ENCODE results near the gene ASAP3.

Gene ASAP3

GRCh38 chr1:23448846-23449245 lies 35.1 kb downstream of the ASAP3 start:
- no peak for DNase-seq

- no peak for DNase-seq
Observed at GRCh38 chr1:23446661-23447310, 37.2 kb downstream of the ASAP3 start.

DNA sequence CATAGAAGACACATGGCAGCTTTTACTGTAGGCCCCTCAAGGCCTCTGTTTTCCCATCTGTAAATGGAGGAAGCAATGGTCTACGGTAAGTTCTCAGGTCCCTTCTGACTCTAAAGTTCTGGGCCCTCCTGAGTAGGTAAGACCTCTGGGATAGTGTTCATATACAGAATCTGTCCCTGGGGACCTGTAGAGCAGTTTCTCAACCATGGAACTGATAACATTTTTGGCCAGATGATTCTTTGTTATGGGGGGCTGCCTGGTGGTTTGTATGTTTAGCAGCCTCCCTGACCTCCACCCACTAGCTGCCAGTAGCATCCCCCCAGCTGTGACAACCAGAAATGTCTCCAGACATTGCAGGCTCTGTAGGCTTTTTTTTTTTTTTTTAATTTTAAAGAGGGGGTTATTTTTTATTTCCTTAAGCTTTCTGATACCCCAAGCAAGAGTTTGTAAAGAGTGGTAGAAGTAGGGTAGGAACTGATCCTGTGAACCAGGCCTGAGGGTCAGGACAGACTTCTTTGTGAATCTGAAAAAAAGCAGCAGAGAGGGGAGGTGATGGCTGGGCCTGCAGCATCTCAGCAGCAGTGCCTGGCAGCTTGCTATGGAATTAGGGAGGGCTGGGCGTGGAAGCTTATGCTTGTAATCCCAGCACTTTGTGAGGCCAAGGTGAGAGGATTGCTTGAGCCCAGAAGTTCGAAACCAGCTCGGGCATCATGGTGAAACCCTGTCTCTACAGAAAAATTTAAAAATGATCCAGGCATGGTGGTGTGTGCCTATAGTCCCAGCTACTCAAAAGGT lies 39.2 kb downstream of the ASAP3 start:
- DNase-seq: no peak

DNA sequence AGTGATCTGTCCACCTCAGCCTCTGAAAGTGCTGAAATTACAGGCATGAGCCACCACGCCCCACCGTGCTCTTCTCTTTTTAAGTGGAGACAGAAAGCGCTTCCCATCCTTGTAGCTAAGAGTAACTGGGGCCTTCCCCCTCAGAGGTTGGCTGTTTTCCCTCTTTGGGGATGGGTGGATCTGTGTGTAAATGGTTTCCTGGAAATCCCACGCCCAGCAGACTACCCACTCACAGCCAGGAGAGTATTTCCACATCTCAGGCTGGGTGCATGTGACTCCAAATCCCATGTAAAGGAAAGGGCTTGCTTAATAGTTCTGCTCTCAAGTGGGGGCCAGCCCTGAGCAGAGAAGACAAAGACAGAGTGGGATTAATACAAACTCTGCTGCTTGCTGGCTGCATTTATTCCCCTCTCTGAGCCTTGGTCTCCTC lies 39.9 kb downstream of the ASAP3 start:
- no peak for DNase-seq

GRCh38 chr1:23442751-23443150 lies 41.2 kb downstream of the ASAP3 start:
- DNase-seq: no peak

DNA sequence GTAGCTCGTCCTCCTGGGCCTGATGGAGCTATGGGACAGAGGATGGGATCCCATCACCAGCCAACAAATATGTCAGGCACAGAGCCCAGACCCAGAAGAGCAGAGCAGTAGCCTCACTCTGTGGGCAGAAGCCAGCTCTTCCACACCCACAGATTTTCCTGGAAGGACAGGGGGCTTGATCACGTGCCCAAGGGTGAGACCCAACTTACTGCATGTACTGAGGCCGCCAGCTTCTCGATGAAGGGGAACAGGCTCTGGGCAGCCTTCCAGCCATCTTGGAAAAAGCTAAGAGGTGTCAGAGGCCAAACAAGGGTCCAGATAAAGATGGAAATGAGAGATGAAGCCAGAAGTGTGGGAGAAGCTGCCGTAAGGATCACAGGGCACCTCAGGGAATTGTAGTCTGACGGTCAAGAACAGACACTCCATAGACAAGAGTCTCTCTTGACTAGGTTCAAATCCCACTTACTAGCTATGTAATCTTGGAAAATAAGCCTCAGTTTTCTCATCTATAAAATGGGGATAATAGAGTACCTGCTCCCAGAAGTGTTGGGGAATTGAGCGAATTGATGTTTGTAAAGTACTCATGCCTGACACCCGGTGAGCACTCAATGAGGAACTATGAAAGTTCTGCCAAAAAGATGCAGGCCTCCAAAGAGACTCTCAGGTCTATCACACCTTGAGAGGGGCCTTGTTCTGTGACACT lies 42.4 kb downstream of the ASAP3 start:
- DNase-seq: no peak

DNA sequence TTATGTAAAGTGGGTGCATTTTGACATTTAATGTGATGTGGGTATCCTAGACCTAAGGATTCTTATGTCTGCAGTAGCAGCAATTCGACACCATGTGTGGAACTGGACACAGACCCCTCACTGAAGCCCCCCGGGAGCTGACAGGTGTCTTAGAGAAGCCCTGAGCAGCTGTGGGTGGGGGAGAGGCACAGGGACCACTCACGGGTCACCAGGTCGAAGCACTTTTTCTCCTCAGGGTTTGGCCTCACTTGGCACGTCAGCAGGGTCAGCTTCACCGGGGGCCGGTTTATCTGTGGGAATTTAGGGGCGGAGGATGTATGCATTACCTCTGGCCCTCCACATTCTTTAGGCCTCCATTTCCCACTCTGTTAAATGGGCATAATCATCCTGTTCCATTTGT lies 45.4 kb downstream of the ASAP3 start:
- no peak for DNase-seq

- no peak for DNase-seq
Observed at GRCh38 chr1:23437355-23437664, 46.7 kb downstream of the ASAP3 start.

- no peak for DNase-seq
Observed at GRCh38 chr1:23436520-23437354, 47.2 kb downstream of the ASAP3 start.

GRCh38 chr1:23434260-23434775 lies 49.7 kb downstream of the ASAP3 start:
- DNase-seq: no peak

- no peak for DNase-seq
Observed at GRCh38 chr1:23433122-23433521, 50.9 kb downstream of the ASAP3 start.

DNA sequence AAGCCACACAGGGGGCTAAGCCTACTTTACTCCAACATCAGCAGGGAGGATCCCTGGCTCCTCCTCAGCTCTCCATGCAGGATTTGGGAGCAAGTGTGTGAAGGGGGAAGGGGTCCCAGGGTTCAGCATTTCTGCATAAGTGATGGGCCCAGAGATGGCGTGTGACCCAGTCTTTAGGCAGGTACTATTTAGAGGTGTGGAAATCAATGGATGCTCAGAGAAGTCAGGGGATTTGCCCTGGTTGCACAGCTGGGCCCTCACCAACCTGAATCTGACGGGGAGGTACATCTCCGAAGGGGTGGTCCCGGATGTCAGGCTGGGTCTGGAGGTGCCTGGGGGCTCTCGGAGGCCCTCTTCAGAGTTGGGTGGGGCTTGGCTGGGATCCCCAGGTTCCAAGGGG lies 52.5 kb downstream of the ASAP3 start:
- DNase-seq: no peak

GRCh38 chr1:23430803-23431202 lies 53.2 kb downstream of the ASAP3 start:
- DNase-seq: no peak

DNA sequence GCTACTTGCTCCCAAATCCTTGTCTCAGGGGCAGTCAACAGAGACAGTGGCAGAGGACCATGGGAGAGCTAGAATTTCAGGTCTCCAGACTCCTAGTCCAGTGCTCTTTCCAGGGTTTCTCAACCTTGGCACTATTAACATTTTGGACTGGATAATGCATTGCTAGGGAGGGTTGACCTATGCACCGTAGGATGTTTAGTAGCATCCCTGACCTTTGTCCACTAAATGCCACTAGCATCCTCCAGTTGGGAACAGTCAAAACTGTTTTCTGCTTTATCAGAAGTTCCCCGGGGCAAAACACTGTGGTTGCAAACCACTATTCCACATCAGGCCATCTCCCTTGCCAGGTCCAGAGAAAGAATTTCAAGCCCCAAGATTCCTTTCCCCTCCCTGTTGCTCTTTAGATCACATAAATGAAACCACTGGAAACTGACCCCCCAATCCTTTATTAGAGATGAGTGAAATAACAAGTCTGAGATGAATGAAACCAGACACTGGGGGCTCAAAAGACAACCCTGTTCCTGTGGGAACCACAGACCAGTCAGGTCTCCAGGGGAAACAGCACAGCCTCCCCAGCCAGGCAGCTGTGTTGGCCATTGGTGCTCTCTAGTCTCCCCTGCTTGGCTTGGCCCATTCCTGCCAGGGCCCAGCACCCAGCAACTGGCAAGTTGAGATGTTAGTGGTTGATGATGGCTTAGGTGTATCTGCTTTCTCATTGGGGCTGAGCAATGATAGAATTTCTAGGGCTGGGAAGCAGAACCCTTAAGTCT lies 55.7 kb downstream of the ASAP3 start:
- DNase-seq: no peak

DNA sequence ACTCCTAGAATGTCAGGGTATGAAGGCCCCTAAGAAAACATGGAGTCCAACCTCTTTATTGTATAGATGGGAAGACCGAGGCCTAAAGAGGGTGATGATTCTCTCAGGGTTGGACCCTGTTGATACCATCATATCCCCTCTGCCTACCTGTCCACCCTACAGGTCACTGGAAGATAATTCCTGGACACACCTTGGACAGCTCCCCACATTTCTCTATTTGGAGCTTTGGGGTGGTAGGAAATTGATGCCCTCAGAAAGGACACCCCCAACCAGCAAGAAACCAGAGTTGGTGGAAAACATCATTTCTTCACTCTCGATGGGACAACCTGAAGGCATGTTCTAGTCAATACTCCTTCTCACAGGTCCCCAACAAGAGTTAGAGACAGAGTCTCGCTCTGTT lies 56.4 kb downstream of the ASAP3 start:
- DNase-seq: no peak

- DNase-seq: no peak
Observed at GRCh38 chr1:23426828-23427227, 57.2 kb downstream of the ASAP3 start.

DNA sequence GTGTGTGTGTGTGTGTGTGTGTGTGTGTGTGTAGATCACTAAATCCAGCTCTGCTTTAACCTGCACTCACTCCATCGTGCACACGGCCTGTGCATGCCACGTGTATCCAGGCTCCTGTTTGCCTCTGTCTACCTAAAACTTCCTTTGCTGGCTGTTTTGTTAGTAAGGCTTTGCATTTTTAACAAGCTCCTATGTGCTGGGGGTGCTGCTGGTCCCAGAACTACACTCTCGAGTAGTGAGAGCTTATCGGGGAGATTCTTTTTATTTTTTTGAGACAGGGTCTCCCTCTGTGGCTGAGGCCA lies 58.8 kb downstream of the ASAP3 start:
- DNase-seq: no peak

DNA sequence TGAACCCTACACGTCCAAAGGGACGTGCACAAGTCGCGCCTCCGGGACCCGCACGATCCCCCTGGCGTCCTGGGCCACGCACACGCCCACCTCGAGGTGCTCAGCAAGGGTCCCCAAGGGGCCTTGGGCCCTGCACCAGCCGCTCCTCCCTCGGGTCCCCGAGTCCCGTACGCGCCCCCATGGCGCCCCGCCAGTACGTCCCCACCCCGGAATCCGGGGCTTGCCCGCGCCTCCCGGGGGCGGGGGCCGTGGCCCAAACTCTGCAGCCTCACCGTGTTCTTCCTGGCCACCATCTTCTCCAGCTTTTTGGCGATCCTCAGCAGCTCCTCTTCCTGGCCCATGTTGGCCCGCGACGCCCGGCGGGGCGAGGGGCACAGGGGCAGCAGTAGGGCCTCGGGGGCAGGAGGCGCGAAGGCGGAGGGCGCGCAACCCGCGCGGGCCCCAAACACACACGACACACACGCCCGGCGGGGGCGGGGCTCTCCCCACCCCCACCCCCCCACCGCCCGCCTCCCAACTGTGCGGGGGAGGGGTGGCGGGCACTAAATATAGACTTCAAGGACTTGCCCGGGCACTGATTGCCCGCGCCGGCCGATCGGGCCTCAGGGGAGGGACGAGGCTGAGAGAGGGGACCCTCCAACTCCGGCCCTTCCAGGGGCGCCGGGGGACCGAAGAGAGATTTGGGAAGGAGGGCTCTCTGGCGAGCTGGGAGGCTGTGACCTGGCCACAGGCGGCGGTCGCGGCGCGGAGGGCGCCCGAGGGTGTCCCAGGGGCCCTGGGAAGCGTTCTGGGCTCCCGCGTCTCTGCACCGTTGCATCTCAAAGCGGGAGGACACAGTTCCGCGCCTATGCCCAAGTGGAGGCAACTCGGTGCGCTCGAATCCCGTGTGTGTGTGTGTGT lies 59.4 kb downstream of the ASAP3 start, which contains the start of gene TCEA3:
TCEA3 (minus strand) TSS at position 456 of the 900 bp plus-strand sequence; CDS start at position 341, 115 bp downstream.
- DNase-seq: peak in 1 of 2 experiments; percentile 28

DNA sequence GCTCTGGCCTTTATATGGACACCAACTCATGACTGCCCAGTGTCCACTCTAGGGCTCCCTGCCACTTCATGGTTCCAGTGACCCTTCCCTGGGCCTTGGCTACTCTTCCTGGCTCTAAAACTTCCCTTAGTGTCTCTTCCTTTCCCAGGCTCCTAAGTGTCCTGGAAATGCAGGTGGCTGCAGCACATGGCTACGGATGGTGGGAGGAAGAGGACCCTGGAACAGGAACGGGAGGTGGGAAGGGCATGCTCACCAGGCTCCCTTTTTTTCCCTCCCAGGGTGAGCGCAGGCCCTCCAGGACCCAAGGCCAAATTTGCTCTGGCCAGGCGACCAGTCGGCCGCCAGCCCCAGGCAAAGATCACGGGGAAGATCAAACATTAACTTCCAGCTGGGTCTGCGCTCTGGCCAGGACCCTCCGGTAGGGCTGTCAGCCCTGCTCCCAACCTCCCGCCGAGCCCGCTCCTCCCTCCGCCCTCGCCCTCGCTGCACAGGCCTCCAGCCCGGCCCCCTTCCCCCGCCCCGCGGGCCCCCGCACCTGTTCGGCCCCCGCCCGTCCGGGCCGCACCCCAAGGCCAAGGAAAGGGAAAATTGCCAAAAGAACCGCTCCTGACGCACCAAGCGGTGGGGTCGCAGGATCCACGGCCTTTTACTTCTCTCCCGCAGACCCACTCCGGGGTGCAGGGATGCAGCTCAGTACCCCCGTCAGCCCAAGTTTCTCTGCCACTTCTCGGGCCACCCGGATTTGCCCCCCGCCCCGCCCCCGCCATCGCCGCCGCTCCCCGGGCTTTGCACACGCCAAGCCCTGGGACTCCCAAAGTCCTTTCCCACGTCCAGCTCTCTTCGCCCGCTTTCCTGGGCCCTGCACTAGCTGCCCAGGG lies 60.3 kb downstream of the ASAP3 start:
- no peak for DNase-seq

DNA sequence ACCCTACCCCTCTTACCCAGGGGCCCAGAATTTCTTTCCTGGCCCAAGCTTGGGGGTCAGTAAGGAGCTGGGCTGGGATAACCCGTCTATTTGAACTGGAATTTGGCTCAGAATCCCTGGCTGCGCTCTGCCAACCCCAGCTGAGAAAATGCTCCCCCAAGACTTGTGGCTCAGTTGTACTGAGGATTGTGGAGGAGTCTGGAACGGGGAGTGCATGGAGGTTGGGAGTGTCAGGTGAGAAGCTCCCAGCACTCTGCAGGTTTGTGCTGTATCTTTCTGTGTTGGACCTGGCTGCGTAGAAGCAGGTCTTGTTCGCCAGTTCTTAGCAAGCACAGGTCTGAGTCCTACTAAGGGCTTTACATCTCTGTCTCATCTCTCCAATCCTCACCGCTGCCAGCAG lies 61.0 kb downstream of the ASAP3 start:
- no peak for DNase-seq
